BLaER1 (cell line): Measurements from ENCODE around the gene TRIAP1.

Experiments
- H3K27ac ChIP-seq: shearing (Covaris generic); formaldehyde crosslinking; 2 replicates; pipeline ENCODE4 v1.8.1; 2022
- H3K27me3 ChIP-seq: shearing (Covaris generic); formaldehyde crosslinking; 2 replicates; pipeline ENCODE4 v1.8.1; 2022
- H3K36me3 ChIP-seq: shearing (Covaris generic); formaldehyde crosslinking; 2 replicates; pipeline ENCODE4 v1.8.1; 2022
- H3K4me1 ChIP-seq: shearing (Covaris generic); formaldehyde crosslinking; 2 replicates; pipeline ENCODE4 v1.8.1; 2022
- H3K4me2 ChIP-seq: shearing (Covaris generic); formaldehyde crosslinking; 2 replicates; pipeline ENCODE4 v1.8.1; 2022
- H3K4me3 ChIP-seq: shearing (Covaris generic); formaldehyde crosslinking; 2 replicates; pipeline ENCODE4 v1.8.1; 2022
- H3K9ac ChIP-seq: shearing (Covaris generic); formaldehyde crosslinking; 2 replicates; pipeline ENCODE4 v1.8.1; 2022
- H3K9me3 ChIP-seq: shearing (Covaris generic); formaldehyde crosslinking; 2 replicates; pipeline ENCODE4 v1.8.1; 2022
- H4K20me1 ChIP-seq: shearing (Covaris generic); formaldehyde crosslinking; 2 replicates; pipeline ENCODE4 v1.8.1; 2022
- Cebpa-rat ChIP-seq: shearing (Covaris generic); IDR thresholded peaks from 2 replicates; pipeline ENCODE4 v1.8.1; 2022

Gene TRIAP1

GRCh38 chr12:120468821-120469449, 22.8 kb upstream of the TRIAP1 start:
- H3K27ac ChIP-seq, result peak overlapping the region; percentile 97
- H3K4me3 ChIP-seq, result peak overlapping the region; percentile 96
- peaks cover 39% of the 10 kb centered on the region for H3K36me3 ChIP-seq
- H3K4me1 ChIP-seq, result peaks cover 46% of the 10 kb centered on the region
- peak overlapping the region; percentile 92 for H3K4me2 ChIP-seq
- H3K9me3 ChIP-seq, result no peaks in the 10 kb centered on the region
- H3K27me3 ChIP-seq, result no peaks in the 10 kb centered on the region
- peak overlapping the region; percentile 96 for H3K9ac ChIP-seq
- peaks cover 51% of the 10 kb centered on the region for H4K20me1 ChIP-seq
- no peak for TF ChIP-seq Cebpa-rat

GRCh38 chr12:120468325-120468820, 22.2 kb upstream of the TRIAP1 start:
- Histone ChIP-seq H3K9me3 (no peaks in the 10 kb centered on the region), H3K4me2 (peak overlapping the region; percentile 91), H3K4me1 (peaks cover 46% of the 10 kb centered on the region), H3K27me3 (no peaks in the 10 kb centered on the region), H3K9ac (peak overlapping the region; percentile 96), H3K27ac (peak overlapping the region; percentile 97), H3K4me3 (peak overlapping the region; percentile 96), H3K36me3 (peaks cover 44% of the 10 kb centered on the region), H4K20me1 (peaks cover 57% of the 10 kb centered on the region)
- TF ChIP-seq Cebpa-rat, result no peak

- Histone ChIP-seq H3K9ac (peak overlapping the region; percentile 96; the same call in 1 of the 2 replicates), H3K4me1 (peaks cover 46% of the 10 kb centered on the region), H4K20me1 (peaks cover 66% of the 10 kb centered on the region), H3K36me3 (peaks cover 54% of the 10 kb centered on the region), H3K27ac (no peak overlapping the region), H3K4me2 (peak overlapping the region; percentile 91), H3K4me3 (no peak overlapping the region; the same call in 1 of the 2 replicates), H3K27me3 (no peaks in the 10 kb centered on the region), H3K9me3 (no peaks in the 10 kb centered on the region)
- TF ChIP-seq Cebpa-rat, result no peak
These were observed 21.3 kb upstream of the TRIAP1 start for GRCh38 chr12:120467439-120467838.

GRCh38 chr12:120466560-120467315, 20.6 kb upstream of the TRIAP1 start:
- Histone ChIP-seq H3K9me3 (no peaks in the 10 kb centered on the region), H3K27me3 (no peaks in the 10 kb centered on the region), H3K4me2 (peak overlapping the region; percentile 91), H3K4me3 (no peak overlapping the region), H4K20me1 (peaks cover 73% of the 10 kb centered on the region), H3K27ac (no peak overlapping the region), H3K4me1 (peaks cover 40% of the 10 kb centered on the region), H3K36me3 (peaks cover 61% of the 10 kb centered on the region), H3K9ac (0 out of 2 replicates have a peak overlapping the region, but pooled peaks have one; percentile 26)
- no peak for TF ChIP-seq Cebpa-rat

- H3K4me1 ChIP-seq, result peaks cover 30% of the 10 kb centered on the region
- H3K27ac ChIP-seq, result no peak overlapping the region
- no peaks in the 10 kb centered on the region for H3K9me3 ChIP-seq
- no peaks in the 10 kb centered on the region for H3K27me3 ChIP-seq
- peaks cover 83% of the 10 kb centered on the region for H4K20me1 ChIP-seq
- H3K36me3 ChIP-seq, result peaks cover 71% of the 10 kb centered on the region
- H3K4me2 ChIP-seq, result no peak overlapping the region
- H3K9ac ChIP-seq, result no peak overlapping the region
- no peak for TF ChIP-seq Cebpa-rat
- no peak overlapping the region for H3K4me3 ChIP-seq
These were observed 19.6 kb upstream of the TRIAP1 start for GRCh38 chr12:120465756-120466155.

GRCh38 chr12:120463712-120464111, 17.5 kb upstream of the TRIAP1 start:
- H3K36me3 ChIP-seq, result peaks cover 91% of the 10 kb centered on the region
- no peak for TF ChIP-seq Cebpa-rat

GRCh38 chr12:120462099-120462640, 16.0 kb upstream of the TRIAP1 start:
- Histone ChIP-seq H3K4me1 (peaks cover 13% of the 10 kb centered on the region), H4K20me1 (peaks cover 100% of the 10 kb centered on the region), H3K9ac (no peak overlapping the region), H3K36me3 (peaks cover 100% of the 10 kb centered on the region), H3K27me3 (no peaks in the 10 kb centered on the region), H3K4me2 (no peak overlapping the region), H3K9me3 (no peaks in the 10 kb centered on the region), H3K4me3 (no peak overlapping the region), H3K27ac (no peak overlapping the region)
- TF ChIP-seq Cebpa-rat, result no peak

More at GRCh38 chr12:120463712-120464111, 17.5 kb upstream of the TRIAP1 start:
- H3K9me3 ChIP-seq, result no peaks in the 10 kb centered on the region
- no peak overlapping the region for H3K9ac ChIP-seq
- no peak overlapping the region for H3K4me2 ChIP-seq
- H3K4me3 ChIP-seq, result no peak overlapping the region
- no peaks in the 10 kb centered on the region for H3K27me3 ChIP-seq
- no peak overlapping the region for H3K27ac ChIP-seq
- H3K4me1 ChIP-seq, result peaks cover 24% of the 10 kb centered on the region
- H4K20me1 ChIP-seq, result peaks cover 100% of the 10 kb centered on the region

- Histone ChIP-seq H3K27me3 (no peaks in the 10 kb centered on the region), H3K27ac (no peak overlapping the region), H3K9ac (no peak overlapping the region), H3K9me3 (no peaks in the 10 kb centered on the region), H4K20me1 (peaks cover 100% of the 10 kb centered on the region), H3K4me3 (no peak overlapping the region), H3K36me3 (peaks cover 100% of the 10 kb centered on the region), H3K4me2 (no peak overlapping the region), H3K4me1 (peaks cover 12% of the 10 kb centered on the region)
- TF ChIP-seq Cebpa-rat, result no peak
These were observed 14.0 kb upstream of the TRIAP1 start for GRCh38 chr12:120460157-120460556.

GRCh38 chr12:120457133-120457532, 10.9 kb upstream of the TRIAP1 start:
- peaks cover 100% of the 10 kb centered on the region for H4K20me1 ChIP-seq
- H3K4me3 ChIP-seq, result no peak overlapping the region
- no peak overlapping the region for H3K9ac ChIP-seq
- H3K27me3 ChIP-seq, result no peaks in the 10 kb centered on the region
- H3K4me2 ChIP-seq, result no peak overlapping the region
- TF ChIP-seq Cebpa-rat, result no peak
- peaks cover 97% of the 10 kb centered on the region for H3K36me3 ChIP-seq
- H3K27ac ChIP-seq, result no peak overlapping the region
- no peaks in the 10 kb centered on the region for H3K9me3 ChIP-seq
- peaks cover 22% of the 10 kb centered on the region for H3K4me1 ChIP-seq

GRCh38 chr12:120455302-120455701, 9.1 kb upstream of the TRIAP1 start:
- Histone ChIP-seq H3K27me3 (no peaks in the 10 kb centered on the region), H3K9me3 (no peaks in the 10 kb centered on the region), H3K36me3 (peaks cover 97% of the 10 kb centered on the region), H3K9ac (no peak overlapping the region), H3K4me3 (no peak overlapping the region), H3K4me1 (peaks cover 22% of the 10 kb centered on the region), H3K4me2 (peak overlapping the region; percentile 54), H3K27ac (peak overlapping the region; percentile 18; the same call in 1 of the 2 replicates), H4K20me1 (peaks cover 99% of the 10 kb centered on the region)
- no peak for TF ChIP-seq Cebpa-rat
